ENCODE measurements around the gene PACRG.

DNA sequence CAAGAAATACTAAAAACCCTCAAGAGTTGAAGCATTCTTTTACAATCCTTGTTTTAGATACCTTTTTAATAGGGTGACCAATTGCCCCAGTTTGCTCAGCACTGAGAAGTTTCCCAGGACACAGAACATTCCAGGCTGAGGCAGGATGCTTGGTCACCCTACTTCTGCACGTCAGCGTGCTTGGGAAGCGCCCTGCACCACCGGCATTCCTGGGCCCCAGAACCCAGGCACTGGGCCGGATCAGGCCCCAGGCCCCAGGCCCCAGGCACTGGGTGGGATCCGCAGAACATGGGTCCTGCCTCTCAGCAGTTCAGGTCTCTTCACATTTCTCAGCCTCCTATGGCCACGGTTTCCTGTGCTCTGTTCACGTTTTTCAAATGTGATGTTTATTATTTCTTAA lies 472.9 kb downstream of the PACRG start:
- TF ChIP-seq, protein P1, sequence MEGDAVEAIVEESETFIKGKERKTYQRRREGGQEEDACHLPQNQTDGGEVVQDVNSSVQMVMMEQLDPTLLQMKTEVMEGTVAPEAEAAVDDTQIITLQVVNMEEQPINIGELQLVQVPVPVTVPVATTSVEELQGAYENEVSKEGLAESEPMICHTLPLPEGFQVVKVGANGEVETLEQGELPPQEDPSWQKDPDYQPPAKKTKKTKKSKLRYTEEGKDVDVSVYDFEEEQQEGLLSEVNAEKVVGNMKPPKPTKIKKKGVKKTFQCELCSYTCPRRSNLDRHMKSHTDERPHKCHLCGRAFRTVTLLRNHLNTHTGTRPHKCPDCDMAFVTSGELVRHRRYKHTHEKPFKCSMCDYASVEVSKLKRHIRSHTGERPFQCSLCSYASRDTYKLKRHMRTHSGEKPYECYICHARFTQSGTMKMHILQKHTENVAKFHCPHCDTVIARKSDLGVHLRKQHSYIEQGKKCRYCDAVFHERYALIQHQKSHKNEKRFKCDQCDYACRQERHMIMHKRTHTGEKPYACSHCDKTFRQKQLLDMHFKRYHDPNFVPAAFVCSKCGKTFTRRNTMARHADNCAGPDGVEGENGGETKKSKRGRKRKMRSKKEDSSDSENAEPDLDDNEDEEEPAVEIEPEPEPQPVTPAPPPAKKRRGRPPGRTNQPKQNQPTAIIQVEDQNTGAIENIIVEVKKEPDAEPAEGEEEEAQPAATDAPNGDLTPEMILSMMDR (IDR thresholded peaks at IDR 0.05; ENCODE audit: control extremely low read depth in 1 of 3, insufficient read depth in 1 of 3, low read depth in 1 of 3, low read length in 3 of 3) = no peak
- no peak for TF ChIP-seq POLR2A (IDR thresholded peaks at IDR 0.05; ENCODE audit: control extremely low read depth in 1 of 2, low read depth in 2 of 2, low read length in 2 of 2)
